ENCODE data around the gene CCT2.
A peak's percentile ranks its signal among the peaks of the same experiment; 100 is the strongest.

The CCT2 gene

GRCh38 chr12:69569236-69569635 is 16.0 kb upstream of the CCT2 start:
- no peak overlapping the region for H3K4me3 ChIP-seq (ENCODE audit: low read depth, low read length)
- TF ChIP-seq, protein P1, sequence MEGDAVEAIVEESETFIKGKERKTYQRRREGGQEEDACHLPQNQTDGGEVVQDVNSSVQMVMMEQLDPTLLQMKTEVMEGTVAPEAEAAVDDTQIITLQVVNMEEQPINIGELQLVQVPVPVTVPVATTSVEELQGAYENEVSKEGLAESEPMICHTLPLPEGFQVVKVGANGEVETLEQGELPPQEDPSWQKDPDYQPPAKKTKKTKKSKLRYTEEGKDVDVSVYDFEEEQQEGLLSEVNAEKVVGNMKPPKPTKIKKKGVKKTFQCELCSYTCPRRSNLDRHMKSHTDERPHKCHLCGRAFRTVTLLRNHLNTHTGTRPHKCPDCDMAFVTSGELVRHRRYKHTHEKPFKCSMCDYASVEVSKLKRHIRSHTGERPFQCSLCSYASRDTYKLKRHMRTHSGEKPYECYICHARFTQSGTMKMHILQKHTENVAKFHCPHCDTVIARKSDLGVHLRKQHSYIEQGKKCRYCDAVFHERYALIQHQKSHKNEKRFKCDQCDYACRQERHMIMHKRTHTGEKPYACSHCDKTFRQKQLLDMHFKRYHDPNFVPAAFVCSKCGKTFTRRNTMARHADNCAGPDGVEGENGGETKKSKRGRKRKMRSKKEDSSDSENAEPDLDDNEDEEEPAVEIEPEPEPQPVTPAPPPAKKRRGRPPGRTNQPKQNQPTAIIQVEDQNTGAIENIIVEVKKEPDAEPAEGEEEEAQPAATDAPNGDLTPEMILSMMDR (conservative IDR thresholded peaks at IDR 0.05; ENCODE audit: low read depth, low read length) = no peak
- peak; percentile 31 for DNase-seq (ENCODE audit: low read depth)

GRCh38 chr12:69570000-69570516 is 15.2 kb upstream of the CCT2 start:
- DNase-seq (ENCODE audit: low read depth) = peak; percentile 88
- TF ChIP-seq, protein P1 (conservative IDR thresholded peaks at IDR 0.05; ENCODE audit: low read depth, low read length) = no peak
- no peak overlapping the region for H3K4me3 ChIP-seq (ENCODE audit: low read depth, low read length)

- no peak overlapping the region for H3K4me3 ChIP-seq (ENCODE audit: low read depth, low read length)
- DNase-seq (ENCODE audit: low read depth) = peak; percentile 87
- TF ChIP-seq, protein P1 (conservative IDR thresholded peaks at IDR 0.05; ENCODE audit: low read depth, low read length) = peak; percentile 85
These were observed 14.5 kb upstream of the CCT2 start for GRCh38 chr12:69570545-69571399.

GRCh38 chr12:69575346-69575745 is 9.9 kb upstream of the CCT2 start:
- TF ChIP-seq, protein P1 (conservative IDR thresholded peaks at IDR 0.05; ENCODE audit: low read depth, low read length) = no peak
- DNase-seq (ENCODE audit: low read depth) = no peak
- no peak overlapping the region for H3K4me3 ChIP-seq (ENCODE audit: low read depth, low read length)

DNA sequence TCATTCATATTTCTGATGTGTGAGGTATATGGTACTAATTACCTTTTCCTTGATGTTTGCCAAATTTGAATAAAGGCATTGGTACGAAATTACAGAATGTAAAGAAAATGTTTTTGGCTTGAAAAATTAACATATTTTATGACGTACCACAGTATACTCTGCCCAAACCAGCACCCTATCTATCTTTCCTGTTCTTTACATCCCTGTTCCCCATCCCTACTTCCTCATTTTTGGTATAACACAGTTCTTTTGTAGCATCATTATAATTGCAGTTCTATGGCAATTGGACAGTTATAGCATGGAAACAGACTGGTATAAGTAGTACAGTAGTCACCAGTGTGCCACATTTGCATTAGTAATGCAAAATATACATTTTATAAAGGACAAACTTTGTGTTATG is 7.0 kb upstream of the CCT2 start:
- no peak overlapping the region for H3K4me3 ChIP-seq (ENCODE audit: low read depth, low read length)
- TF ChIP-seq, protein P1 (conservative IDR thresholded peaks at IDR 0.05; ENCODE audit: low read depth, low read length) = no peak
- DNase-seq (ENCODE audit: low read depth) = no peak

GRCh38 chr12:69579029-69579428 is 6.2 kb upstream of the CCT2 start:
- DNase-seq (ENCODE audit: low read depth) = no peak
- TF ChIP-seq, protein P1 (conservative IDR thresholded peaks at IDR 0.05; ENCODE audit: low read depth, low read length) = no peak
- H3K4me3 ChIP-seq (ENCODE audit: low read depth, low read length) = no peak overlapping the region

GRCh38 chr12:69580074-69580473 is 5.2 kb upstream of the CCT2 start:
- no peak for DNase-seq (ENCODE audit: low read depth)
- TF ChIP-seq, protein P1 (conservative IDR thresholded peaks at IDR 0.05; ENCODE audit: low read depth, low read length) = no peak
- no peak overlapping the region for H3K4me3 ChIP-seq (ENCODE audit: low read depth, low read length)

Measured in choroid plexus epithelial cell (primary cell).